H9 (cell line): ENCODE measurements around the gene ABLIM3. TPM values are rescaled to one million over a fixed set of nuclear protein-coding genes. Genes with fewer than 3 reads are reported as not detected.

ENCODE experiments used
- DNase-seq: peaks from one replicate; pipeline ENCODE4 v3.0.0-alpha.2; 2017
- H2AFZ ChIP-seq: one replicate; pipeline ENCODE4 v1.6.1; 2013; ENCODE audit warnings: mild to moderate bottlenecking, low read length, control low read depth, moderate library complexity
- H2AK5ac ChIP-seq: 2 replicates; pipeline ENCODE4 v1.6.1; 2013; ENCODE audit warnings: low read length, control low read depth, mixed read lengths; ENCODE audit not compliant: insufficient read length
- H2BK120ac ChIP-seq: one replicate; pipeline ENCODE4 v1.6.1; 2013; ENCODE audit warnings: low read depth, mild to moderate bottlenecking, low read length, control low read depth, inconsistent platforms; ENCODE audit not compliant: poor library complexity, severe bottlenecking
- H2BK12ac ChIP-seq: 2 replicates; pipeline ENCODE4 v1.6.1; 2013; ENCODE audit warnings: low read length, control low read depth, mixed read lengths, low read depth; ENCODE audit not compliant: insufficient read length
- H2BK15ac ChIP-seq: 2 replicates; pipeline ENCODE4 v1.6.1; 2013; ENCODE audit warnings: low read depth, low read length, control low read depth
- H2BK20ac ChIP-seq: one replicate; pipeline ENCODE4 v1.6.1; 2013; ENCODE audit warnings: low read depth, mild to moderate bottlenecking, low read length, control low read depth, inconsistent platforms; ENCODE audit not compliant: poor library complexity, severe bottlenecking
- H2BK5ac ChIP-seq: 2 replicates; pipeline ENCODE4 v1.6.1; 2013; ENCODE audit warnings: low read length, control low read depth, mixed read lengths; ENCODE audit not compliant: insufficient read length
- H3K14ac ChIP-seq: 2 replicates; pipeline ENCODE4 v1.6.1; 2013; ENCODE audit warnings: low read length, control low read depth; ENCODE audit not compliant: insufficient read depth
- H3K18ac ChIP-seq: 2 replicates; pipeline ENCODE4 v1.6.1; 2013; ENCODE audit warnings: low read depth, mild to moderate bottlenecking, mixed read lengths, low read length, control low read depth; ENCODE audit not compliant: insufficient read length
- H3K23ac ChIP-seq: 2 replicates; pipeline ENCODE4 v1.6.1; 2013; ENCODE audit warnings: low read length, control low read depth, mixed read lengths, low read depth; ENCODE audit not compliant: insufficient read length
- H3K23me2 ChIP-seq: 2 replicates; pipeline ENCODE4 v1.6.1; 2013; ENCODE audit warnings: low read depth, mild to moderate bottlenecking, mixed read lengths, low read length, control low read depth; ENCODE audit not compliant: insufficient read length, poor library complexity, severe bottlenecking
- H3K27ac ChIP-seq: 2 replicates; pipeline ENCODE4 v1.5.1; 2013; ENCODE audit warnings: low read length, control low read depth, mixed read lengths, low read depth; ENCODE audit not compliant: insufficient read length
- H3K27me3 ChIP-seq: 2 replicates; pipeline ENCODE4 v1.6.1; 2013; ENCODE audit warnings: low read length, control low read depth, inconsistent platforms; ENCODE audit not compliant: insufficient read depth
- H3K4ac ChIP-seq: 2 replicates; pipeline ENCODE4 v1.6.1; 2013; ENCODE audit warnings: low read depth, mild to moderate bottlenecking, control low read depth, inconsistent platforms, low read length, moderate library complexity
- H3K4me1 ChIP-seq: 2 replicates; pipeline ENCODE4 v1.6.1; 2013; ENCODE audit warnings: low read length, control low read depth, inconsistent platforms; ENCODE audit not compliant: insufficient read depth
- H3K4me2 ChIP-seq: 2 replicates; pipeline ENCODE4 v1.6.1; 2013; ENCODE audit warnings: low read length, control low read depth, mixed read lengths; ENCODE audit not compliant: insufficient read length, insufficient read depth
- H3K56ac ChIP-seq: 2 replicates; pipeline ENCODE4 v1.6.1; 2013; ENCODE audit warnings: low read depth, mild to moderate bottlenecking, mixed read lengths, low read length, control low read depth; ENCODE audit not compliant: insufficient read length
- H3K79me1 ChIP-seq: 2 replicates; pipeline ENCODE4 v1.6.1; 2013; ENCODE audit warnings: low read depth, mild to moderate bottlenecking, moderate library complexity, low read length, control low read depth, inconsistent platforms; ENCODE audit not compliant: insufficient read depth, poor library complexity, severe bottlenecking
- H3K79me2 ChIP-seq: 2 replicates; pipeline ENCODE4 v1.6.1; 2013; ENCODE audit warnings: low read length, control low read depth, inconsistent platforms; ENCODE audit not compliant: insufficient read depth
- H3K9ac ChIP-seq: 2 replicates; pipeline ENCODE4 v1.6.1; 2013; ENCODE audit warnings: low read length, control low read depth, mixed read lengths; ENCODE audit not compliant: insufficient read length; ENCODE audit errors: extremely low read depth
- H3K9me3 ChIP-seq: one replicate; pipeline ENCODE4 v1.6.1; 2013; ENCODE audit warnings: low read depth, low read length, inconsistent platforms; ENCODE audit not compliant: control insufficient read depth
- H3T11ph ChIP-seq: one replicate; pipeline ENCODE4 v1.6.1; 2013; ENCODE audit warnings: mild to moderate bottlenecking, low read length, control low read depth, inconsistent platforms
- H4K20me1 ChIP-seq: one replicate; pipeline ENCODE4 v1.6.1; 2013; ENCODE audit not compliant: control insufficient read depth, insufficient read length, insufficient read depth
- H4K5ac ChIP-seq: 2 replicates; pipeline ENCODE4 v1.6.1; 2013; ENCODE audit warnings: low read depth, mild to moderate bottlenecking, mixed read lengths, low read length, control low read depth; ENCODE audit not compliant: insufficient read length
- H4K8ac ChIP-seq: replicated peaks from 2 replicates; pipeline ENCODE4 v1.6.1; 2013; ENCODE audit warnings: low read length, control low read depth, mixed read lengths, low read depth; ENCODE audit not compliant: insufficient read length
- H4K91ac ChIP-seq: 2 replicates; pipeline ENCODE4 v1.6.1; 2013; ENCODE audit warnings: low read depth, mild to moderate bottlenecking, moderate library complexity, mixed read lengths, low read length, control low read depth; ENCODE audit not compliant: insufficient read length
- H3K27ac Mint-ChIP-seq, 3 experiments: 2 replicates in 2 of 3; 3 replicates in 1 of 3; pipeline ENCODE4 v1.8.0; 2020 to 2021; ENCODE audit warnings: mixed read lengths in 3 of 3, mild to moderate bottlenecking in 1 of 3, moderate library complexity in 1 of 3
- H3K27me3 Mint-ChIP-seq: 2 replicates; pipeline ENCODE4 v1.8.0; 2021; ENCODE audit warnings: low read depth, mild to moderate bottlenecking, moderate library complexity, mixed read lengths
- H3K36me3 Mint-ChIP-seq, 3 experiments: 2 replicates in 2 of 3; 3 replicates in 1 of 3; pipeline ENCODE4 v1.8.0; 2020 to 2021; ENCODE audit warnings: low read depth in 3 of 3, mixed read lengths in 3 of 3; ENCODE audit not compliant: insufficient read depth in 1 of 3
- H3K4me1 Mint-ChIP-seq, 2 experiments: 2 replicates each; pipeline ENCODE4 v1.8.0; 2020; ENCODE audit warnings: mixed read lengths in 2 of 2
- H3K4me3 Mint-ChIP-seq, 2 experiments: 2 replicates in 1 of 2; 3 replicates in 1 of 2; pipeline ENCODE4 v1.8.0; 2020 to 2021; ENCODE audit warnings: mild to moderate bottlenecking in 2 of 2, mixed read lengths in 2 of 2, moderate library complexity in 1 of 2
- H3K9me3 Mint-ChIP-seq, 2 experiments: 2 replicates in 1 of 2; 3 replicates in 1 of 2; pipeline ENCODE4 v1.8.0; 2020; ENCODE audit warnings: mild to moderate bottlenecking in 2 of 2, mixed read lengths in 2 of 2, moderate library complexity in 1 of 2
- total RNA-seq: library from RNA; stranded (reverse); gene quantifications from 2 replicates; pipeline ENCODE4 v1.2.1, GENCODE V29; 2021
- TF ChIP-seq, protein P1 (sequence below): fragments of 200-600 bp; sonication (generic); conservative IDR thresholded peaks from 3 replicates; pipeline ENCODE4 v1.8.0; 2021; ENCODE audit warnings: antibody characterized with exemption, mild to moderate bottlenecking

The ABLIM3 gene
- total RNA-seq, 1 experiment from 2014 or later: 0.20 TPM

DNA sequence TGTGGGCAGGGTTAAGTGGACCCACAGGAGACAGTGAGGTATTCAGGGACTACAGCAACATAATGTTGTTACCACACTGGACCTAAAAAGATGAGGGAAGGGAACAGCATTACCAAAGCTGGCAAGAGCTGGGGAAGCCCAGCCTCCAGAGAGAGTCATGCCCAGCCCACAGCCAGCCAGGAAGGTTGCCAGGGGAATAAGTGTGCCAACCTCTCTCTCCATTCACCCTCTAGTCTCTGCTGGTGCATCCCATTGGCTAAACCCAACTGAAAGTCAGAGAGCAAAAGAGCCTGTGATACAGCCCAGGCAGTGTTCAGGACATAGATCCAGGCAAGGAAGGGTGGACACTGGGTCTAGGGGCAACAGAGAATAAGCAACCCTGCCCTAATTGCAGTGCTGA lies 94.5 kb downstream of the ABLIM3 start:
- no peaks in the 10 kb centered on the region for H4K20me1 ChIP-seq
- H3K79me2 ChIP-seq: no peaks in the 10 kb centered on the region
- H3K23ac ChIP-seq: no peak overlapping the region
- no peaks in the 10 kb centered on the region for H3K79me1 ChIP-seq
- no peak overlapping the region for H3K14ac ChIP-seq
- no peak overlapping the region for H2BK15ac ChIP-seq
- no peak overlapping the region for H2AFZ ChIP-seq
- H2AK5ac ChIP-seq: no peak overlapping the region
- no peak overlapping the region for H2BK120ac ChIP-seq
- no peaks in the 10 kb centered on the region for H3K9me3 ChIP-seq
- H4K5ac ChIP-seq: no peak overlapping the region
- no peak overlapping the region for H2BK12ac ChIP-seq
- Mint-ChIP-seq H3K27ac (no peak overlapping the region; a peak in 1 of 7 replicates), H3K9me3 (no peaks in the 10 kb centered on the region), H3K36me3 (no peaks in the 10 kb centered on the region), H3K27me3 (peaks cover 21% of the 10 kb centered on the region), H3K4me1 (peaks cover 0 to 3% of the 10 kb centered on the region in 2 experiments; a peak in 2 of 4 replicates), H3K4me3 (no peak overlapping the region)
- no peaks in the 10 kb centered on the region for H3K4me1 ChIP-seq
- H2BK20ac ChIP-seq: no peak overlapping the region
- no peak overlapping the region for H3K4ac ChIP-seq
- no peak for DNase-seq
- H3T11ph ChIP-seq: no peak overlapping the region
- H3K23me2 ChIP-seq: no peaks in the 10 kb centered on the region
- no peak overlapping the region for H3K18ac ChIP-seq
- no peaks in the 10 kb centered on the region for H3K27me3 ChIP-seq
- H4K8ac ChIP-seq: no peak overlapping the region
- H3K27ac ChIP-seq: no peak overlapping the region
- H3K9ac ChIP-seq: no peak overlapping the region
- H2BK5ac ChIP-seq: no peak overlapping the region
- no peak overlapping the region for H3K56ac ChIP-seq
- no peak overlapping the region for H4K91ac ChIP-seq
- TF ChIP-seq, protein P1, sequence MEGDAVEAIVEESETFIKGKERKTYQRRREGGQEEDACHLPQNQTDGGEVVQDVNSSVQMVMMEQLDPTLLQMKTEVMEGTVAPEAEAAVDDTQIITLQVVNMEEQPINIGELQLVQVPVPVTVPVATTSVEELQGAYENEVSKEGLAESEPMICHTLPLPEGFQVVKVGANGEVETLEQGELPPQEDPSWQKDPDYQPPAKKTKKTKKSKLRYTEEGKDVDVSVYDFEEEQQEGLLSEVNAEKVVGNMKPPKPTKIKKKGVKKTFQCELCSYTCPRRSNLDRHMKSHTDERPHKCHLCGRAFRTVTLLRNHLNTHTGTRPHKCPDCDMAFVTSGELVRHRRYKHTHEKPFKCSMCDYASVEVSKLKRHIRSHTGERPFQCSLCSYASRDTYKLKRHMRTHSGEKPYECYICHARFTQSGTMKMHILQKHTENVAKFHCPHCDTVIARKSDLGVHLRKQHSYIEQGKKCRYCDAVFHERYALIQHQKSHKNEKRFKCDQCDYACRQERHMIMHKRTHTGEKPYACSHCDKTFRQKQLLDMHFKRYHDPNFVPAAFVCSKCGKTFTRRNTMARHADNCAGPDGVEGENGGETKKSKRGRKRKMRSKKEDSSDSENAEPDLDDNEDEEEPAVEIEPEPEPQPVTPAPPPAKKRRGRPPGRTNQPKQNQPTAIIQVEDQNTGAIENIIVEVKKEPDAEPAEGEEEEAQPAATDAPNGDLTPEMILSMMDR: no peak
- no peak overlapping the region for H3K4me2 ChIP-seq
